Activated gamma-delta T cell (primary cell): Measurements from ENCODE around the gene RAPGEF5.

ENCODE experiments used
- DNase-seq: peaks from one replicate; lab custom pipeline; 2025; lab: John Stamatoyannopoulos, UW

RAPGEF5 gene

DNA sequence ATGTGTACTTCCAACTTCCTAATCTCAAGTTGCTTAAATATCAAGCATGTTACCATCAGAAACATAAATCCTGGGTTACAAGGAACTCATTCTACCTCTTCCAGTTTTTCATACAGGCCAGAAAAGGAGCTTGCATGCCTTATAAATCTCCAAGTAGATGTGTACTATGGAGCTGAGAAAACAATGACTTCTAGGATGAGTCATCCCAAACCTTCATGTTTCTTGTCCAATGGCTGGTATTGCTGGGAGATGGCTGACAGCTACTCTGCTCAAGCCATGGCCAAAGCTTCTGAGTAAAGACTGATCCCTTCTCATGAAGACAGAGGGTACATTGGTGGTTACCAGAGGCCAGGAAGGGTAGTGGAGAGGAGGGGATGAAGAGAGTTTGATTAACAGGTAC lies 8.6 kb downstream of the RAPGEF5 start:
- no peak for DNase-seq

DNA sequence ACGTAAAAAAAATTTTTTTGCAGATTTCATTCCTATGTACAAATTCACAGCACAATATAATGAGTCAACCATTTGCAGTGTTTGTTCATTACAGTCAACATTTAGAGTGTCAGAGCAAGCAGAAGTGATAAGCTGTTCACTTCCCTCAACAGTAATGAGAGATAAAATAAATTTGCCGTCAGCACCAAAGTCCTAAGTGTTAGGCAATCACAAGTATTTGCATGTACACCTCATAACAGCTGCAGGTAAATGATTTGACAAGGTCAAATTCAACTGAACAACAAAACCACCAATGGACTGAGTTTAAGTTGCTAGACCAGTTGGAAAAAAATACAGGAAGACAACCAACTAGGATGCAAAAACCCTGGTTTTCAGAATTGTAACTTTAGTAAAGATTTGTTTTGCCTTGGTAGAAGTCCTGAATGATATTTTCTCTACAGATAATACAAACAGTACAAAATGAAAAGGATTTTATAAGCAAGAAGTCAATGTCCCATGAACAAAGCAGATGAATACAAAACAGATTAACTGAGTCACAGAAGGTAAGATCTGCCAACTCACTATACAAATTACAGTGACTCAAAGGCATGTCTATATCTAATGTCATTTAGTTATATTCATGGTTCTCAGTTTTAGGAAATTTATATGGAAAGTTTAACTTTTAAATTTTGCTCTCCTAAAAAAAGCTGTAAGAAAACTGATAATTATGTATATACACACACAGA lies 10.4 kb downstream of the RAPGEF5 start:
- no peak for DNase-seq

DNA sequence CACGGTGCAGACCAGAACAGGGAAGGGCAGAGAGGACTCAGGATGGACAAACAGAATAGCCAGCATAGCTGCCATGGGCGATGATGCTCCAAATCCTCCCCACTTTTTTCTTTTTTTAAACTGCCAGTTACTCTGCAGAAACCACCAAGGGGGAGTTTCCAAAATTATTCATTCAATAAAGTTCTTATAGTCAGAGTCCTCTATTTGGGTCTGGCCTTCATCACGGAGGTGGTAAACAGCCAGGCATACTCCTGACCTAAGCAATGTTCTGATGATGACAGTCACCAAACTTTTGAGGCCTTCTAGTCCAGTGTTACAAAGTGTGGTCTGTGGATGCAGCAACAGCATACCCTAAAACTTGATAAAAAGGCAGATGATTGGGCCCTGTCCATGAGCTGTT lies 12.3 kb downstream of the RAPGEF5 start:
- no peak for DNase-seq

DNA sequence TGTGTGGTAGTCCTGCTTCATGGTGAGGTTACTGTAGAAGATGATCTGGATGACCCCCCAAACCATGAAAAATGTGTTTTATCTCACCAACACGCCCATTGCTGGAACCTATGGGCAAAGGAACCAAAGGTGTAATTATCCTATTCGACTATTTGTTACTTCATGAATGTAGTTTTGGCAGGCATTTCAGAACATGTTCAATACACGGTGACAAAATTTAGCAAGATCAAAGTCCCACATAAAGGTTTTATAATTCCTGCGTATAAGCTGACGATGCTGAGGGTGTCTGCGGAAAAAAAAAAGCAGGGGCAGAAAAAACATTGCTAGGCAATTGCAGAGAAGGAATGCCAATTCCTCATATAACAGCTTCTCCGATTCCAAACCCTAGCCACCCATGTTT lies 13.3 kb downstream of the RAPGEF5 start:
- DNase-seq: no peak

DNA sequence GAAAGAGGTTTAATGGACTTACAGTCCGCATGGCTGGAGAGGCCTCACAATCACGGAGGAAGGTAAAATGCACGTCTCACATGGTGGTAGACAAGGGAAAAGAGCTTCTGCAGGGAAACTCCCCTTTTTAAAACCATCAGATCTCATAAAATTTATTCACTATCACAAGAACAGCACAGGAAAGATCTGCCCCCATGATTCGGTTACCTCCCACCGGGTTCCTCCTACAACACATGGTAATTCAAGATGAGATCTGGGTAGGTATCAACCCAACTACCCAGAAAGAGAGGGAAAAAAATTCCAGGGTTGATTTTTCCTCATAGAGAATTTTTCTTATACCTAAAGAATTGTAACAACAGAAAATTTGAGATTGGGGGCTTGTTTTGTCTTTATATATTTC lies 13.9 kb downstream of the RAPGEF5 start:
- no peak for DNase-seq

DNA sequence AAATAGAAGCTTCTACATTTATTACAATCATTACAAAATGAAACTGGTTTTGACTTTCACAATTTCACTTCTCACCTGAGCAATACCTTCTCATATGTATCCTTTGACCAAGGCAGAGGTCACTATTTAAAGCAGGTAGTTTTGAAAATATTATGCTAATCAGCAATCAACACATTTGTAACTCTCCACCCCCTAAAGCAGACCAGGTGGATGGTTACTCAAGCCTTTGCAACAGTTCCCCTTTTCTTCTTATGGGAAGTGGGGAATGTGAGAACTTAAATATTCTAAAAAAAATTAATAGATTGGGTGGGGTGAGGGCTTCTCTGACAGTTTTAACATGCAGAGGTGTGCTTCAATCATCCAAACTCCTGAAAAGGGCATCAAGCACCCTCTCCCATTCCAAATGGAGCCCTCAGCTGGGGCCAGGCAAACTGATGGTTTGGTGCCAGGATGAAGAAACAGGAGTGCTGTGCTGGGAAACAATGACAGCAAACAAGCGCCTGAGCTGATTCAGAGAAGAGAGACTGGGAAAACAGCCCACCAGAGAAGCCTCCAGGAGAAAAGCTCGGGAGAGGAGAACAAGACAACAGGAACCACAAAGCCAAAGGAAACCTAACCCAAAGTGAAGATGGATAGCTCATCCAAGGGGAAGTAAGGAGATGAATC lies 17.1 kb downstream of the RAPGEF5 start:
- no peak for DNase-seq

DNA sequence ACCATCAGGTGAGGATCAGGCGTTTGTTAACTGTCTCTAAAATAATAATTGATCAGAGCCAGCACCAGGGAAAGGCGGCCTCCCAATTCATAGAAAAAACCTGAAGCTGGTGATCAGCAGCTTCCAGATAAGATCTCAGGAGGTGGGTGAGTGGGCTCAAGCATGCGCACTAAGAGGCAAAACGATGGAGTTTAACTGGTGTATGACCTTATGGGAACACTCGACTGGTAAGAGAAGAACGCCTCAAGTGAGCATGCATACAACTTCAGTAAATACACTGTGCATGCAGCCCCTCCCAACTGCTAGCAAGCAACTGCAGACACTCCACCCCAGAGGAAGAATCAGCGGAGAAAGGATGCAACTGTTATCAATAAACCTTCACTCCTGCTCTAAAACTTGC lies 18.1 kb downstream of the RAPGEF5 start:
- DNase-seq: no peak

DNA sequence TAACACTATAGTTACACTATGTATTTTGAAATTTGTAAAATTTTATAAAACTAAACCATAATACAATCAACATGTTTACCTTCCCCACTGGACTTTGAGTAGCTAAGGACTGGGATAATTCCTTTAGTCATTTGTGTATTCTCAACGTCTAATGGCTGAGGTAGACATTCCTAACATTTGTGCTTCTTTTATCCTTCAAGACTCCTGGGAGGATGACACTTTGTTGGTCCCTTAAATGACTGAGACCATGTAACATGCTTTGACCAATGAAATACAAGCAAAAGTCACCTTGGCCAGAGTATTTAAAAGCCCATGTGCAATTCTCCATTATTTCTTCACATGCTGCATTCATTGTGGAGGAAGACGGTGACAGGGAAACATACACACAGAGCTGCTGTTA lies 18.5 kb downstream of the RAPGEF5 start:
- DNase-seq: no peak

DNA sequence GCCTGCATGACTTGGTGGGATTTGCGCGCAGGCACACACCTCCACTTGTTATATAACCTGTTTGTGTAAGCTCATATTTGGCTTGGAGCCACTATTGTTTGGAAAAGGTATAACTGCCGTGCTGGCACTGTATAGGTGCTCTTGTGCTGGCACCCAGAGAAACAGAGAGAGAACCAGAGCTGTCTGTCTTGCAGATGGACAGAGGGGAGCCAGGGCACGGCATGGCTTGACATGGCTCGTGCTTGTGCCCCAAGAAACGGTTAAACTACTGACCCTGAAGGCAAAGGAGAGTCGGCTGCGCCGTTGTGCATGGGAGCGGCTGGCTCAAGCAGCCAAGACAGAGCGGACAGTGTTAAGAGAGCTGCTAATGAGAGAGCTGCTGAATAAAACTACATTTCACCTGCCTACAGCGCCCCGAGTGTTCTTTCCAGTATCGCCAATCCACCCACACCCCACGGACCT lies 23.2 kb downstream of the RAPGEF5 start:
- DNase-seq: no peak

DNA sequence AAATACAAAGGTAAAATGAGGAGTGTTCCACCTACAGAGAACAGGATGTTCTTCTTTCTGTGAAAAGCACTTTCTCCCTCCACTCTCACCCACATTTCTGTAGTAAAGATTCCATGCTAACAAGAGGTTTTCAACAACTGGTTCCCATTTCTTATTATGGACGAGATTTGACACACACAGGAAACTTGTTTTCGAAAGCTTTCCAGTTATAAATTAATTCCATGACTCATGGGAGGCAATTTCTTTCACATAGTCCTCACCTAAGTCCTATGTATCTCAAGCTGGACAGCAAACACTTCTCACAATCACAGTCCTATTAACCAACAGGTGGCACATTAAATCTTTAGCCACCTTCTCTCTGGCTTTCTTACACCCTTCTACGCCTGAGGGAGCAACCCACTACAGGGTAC lies 24.5 kb downstream of the RAPGEF5 start:
- no peak for DNase-seq

DNA sequence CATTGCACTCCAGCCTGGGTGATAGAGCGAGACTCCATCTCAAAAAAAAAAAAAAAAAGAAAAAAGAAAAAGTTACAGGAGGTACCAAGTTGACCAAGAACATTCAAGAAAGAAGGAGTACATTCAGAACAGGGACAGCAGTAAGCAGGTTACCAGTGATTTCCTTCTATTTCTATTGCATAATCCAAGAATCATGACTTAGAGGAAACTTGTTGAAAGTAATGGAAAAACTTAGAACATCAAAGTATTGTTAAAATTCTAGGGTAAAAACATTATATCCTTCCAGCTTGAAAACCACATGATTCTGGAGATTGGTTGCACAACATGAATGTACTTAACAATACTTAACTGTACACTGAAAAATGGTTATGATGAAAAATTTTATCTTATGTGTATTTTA lies 25.2 kb downstream of the RAPGEF5 start:
- no peak for DNase-seq

DNA sequence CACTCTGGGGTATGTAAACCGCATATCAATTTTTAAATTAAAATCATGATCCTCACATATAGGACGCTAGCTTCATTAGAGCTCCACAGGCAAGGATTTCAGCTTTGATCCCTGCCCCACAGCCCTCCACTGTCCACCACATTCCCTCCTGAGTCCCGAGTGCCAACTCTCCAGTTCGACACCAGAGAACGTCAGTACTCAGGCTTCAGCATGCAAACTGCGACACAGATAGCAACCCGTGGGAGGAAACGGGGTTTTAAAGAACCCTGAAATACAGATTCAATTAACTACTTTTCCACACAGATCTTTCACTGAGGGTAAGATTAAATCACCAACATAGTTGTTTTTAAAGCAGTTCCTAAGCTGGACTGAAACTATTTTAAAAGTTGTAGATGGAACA lies 26.1 kb downstream of the RAPGEF5 start:
- no peak for DNase-seq

DNA sequence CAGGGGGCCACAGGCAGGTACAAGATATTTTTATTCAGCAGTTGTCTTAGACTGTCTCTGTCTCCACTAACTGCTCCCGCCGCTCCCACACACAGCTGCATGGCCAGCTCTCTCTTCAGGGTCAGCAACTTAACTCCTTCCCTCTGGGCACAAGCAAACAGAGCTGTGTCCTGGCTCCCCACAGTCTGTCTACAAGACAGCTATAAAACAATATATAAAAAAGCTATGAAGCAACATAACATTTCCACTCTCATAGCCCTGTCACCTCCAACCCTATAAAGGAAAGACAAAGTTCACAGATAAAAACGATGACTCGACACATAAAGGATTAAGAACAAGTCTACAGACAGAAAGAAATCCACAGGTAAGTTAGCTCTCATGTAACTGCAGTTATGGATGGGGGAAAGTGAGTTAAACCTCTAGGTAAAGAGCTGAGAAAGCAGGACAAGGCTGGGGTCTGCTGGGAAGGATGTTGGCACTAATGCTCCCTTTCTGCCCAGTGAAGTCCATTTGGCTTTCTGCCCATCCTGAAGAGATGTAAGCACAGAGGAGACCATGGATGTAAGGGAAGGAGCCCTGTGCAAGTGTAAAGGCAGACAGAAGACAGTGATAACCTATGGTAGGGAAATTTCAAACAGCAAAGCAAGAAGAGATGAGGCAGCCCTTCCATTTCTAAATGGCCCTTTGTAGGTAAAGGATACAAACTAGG lies 27.0 kb downstream of the RAPGEF5 start:
- no peak for DNase-seq

DNA sequence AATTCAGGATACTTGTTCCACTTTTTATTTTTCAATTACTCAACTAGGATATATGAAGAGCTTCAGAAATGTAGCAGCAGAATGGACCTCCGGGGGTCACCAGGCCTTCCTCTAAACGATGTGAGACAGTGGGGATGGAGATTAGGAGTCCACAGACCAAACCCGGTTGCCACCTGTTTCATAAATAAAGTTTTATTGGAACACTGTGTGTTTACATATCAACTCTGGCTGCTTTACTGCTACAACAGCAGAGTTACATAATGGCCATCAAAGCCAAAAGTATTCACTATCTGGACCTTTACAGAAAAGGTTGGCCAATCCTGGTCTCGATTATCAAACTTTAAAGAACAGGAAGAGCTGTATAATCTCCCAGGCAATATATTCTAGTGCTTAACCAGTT lies 30.8 kb downstream of the RAPGEF5 start:
- no peak for DNase-seq

DNA sequence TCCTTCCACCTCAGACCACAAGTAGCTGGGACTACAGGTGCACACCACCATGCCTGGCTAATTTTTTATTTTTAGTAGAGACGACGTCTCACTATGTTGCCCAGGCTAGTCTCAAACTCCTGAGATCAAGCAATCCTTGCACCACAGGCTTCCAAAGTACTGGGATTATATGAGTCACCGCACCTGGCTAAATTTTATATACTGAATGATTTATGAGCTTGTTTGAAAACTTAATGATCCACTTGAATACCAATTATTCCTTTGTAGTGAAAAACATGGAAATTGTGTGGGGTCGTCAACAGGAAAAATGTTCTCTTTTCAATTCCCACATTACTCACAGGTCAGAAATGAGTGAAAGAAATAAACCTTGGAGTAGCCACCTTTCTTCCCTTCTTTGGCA lies 31.3 kb downstream of the RAPGEF5 start:
- no peak for DNase-seq

DNA sequence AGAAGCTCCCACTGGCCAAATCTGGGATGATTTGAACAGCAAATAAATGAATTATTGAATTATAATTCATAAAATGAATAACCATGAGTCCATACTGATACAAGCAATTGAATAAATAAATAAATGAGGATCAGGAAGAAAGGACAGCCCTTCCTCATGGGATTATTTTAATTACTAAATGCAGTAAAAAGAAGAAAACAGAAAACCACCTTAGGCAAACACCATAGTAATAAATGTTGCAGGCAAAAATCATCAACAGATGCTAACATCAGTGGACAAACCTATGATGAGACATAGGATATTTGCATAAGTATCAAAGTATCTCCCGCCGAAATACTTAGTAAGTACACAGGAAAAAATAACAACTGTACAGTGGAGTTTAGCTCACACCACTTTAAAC lies 33.2 kb downstream of the RAPGEF5 start:
- DNase-seq: no peak

DNA sequence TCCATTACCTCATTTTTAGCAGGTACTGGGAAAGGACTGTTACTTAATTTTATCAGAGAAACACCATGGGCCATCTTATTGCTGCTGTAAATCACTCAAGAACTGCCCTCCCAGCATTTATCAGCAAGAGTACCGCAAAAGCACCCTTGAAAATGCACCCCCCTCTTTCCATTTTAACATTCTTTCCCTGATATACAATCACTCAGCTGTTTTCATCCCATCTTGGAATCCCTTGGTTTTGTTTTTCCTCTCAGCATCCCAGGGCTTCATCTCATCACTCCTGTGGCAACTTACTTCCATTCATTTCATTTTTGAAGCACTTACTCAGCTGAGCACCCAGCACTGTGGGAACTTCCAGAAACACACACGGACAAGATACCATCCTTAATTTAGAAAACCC lies 36.5 kb downstream of the RAPGEF5 start:
- DNase-seq: no peak

DNA sequence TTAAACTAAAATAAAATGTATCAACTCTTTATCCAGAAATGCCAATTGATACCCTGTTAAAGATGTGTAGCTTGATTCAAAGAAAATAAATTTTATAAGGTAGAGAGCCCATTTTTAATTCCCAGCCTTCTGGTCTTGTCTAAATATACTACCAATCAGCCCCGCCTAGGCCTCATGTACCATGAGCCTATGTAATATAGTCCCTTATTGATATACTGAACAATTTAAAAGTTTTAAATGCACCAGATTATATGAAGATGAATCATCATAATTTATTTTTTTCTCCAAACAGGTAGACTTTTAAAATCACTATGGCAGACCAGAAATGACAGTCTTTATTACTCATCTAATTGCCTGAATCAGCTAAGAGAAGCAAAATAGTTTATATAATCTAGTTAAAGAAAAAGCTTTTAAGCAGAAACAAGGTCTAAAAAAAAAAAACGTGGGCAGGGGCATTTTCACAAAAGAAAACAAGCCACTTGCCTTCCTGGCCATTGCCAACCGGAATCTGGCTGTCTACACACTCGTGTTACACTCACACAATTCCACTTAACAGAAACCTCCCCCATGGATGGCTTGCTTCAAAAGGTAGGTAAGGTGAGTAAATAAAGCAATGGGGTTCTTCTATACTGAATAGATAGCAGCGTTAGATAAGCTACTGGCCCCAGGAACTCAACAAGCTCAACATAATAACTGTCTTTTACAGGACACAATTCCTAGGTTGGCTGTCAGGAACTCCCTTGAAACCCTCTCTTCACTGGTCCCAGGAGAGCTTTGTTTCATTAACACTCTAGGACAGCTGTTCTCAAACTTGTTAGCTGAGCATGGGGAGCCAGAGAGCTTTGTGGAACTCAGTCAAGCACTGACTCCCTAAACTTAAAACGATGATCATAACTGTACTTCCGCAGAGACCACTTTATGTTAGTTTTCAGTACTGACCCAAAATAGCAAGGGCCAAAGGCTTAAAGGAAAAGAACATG lies 37.2 kb downstream of the RAPGEF5 start:
- DNase-seq: no peak

DNA sequence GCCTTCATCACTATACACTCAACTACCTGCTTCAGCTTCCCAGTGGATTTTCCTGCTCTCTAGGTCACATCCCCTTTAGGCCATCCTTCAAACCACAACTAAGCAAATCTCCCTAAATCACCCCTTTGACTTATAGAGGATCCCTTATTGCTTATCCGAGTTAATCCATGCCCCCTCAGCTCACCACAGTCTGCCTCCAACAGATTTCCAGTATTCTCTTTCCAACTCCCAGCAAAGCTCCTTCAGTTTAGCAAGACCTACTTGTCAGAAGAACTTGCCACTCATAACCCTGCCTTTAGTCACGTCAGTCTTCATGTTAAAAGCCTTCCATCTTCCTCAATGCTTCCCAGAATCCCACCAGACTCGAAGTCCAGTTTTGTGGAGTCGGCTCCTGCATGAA lies 38.6 kb downstream of the RAPGEF5 start:
- DNase-seq: no peak

DNA sequence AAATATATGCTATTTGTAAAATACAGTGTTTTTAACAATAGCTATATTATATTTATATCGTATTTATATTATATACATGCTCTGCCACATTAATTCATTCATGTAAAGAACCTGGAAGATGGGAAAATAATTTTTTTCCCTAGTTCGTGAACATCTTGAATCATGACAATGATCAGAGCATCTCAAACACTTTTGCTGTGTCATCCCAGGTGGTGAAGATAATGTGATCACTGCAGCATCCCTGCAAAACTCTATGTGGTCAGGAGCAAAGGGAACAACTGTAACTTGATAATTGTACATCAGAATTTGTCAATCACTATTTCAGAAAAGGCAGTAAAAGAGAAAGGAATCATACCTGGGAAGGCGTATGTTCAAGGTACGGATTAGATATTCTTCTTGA lies 39.3 kb downstream of the RAPGEF5 start:
- DNase-seq: no peak

DNA sequence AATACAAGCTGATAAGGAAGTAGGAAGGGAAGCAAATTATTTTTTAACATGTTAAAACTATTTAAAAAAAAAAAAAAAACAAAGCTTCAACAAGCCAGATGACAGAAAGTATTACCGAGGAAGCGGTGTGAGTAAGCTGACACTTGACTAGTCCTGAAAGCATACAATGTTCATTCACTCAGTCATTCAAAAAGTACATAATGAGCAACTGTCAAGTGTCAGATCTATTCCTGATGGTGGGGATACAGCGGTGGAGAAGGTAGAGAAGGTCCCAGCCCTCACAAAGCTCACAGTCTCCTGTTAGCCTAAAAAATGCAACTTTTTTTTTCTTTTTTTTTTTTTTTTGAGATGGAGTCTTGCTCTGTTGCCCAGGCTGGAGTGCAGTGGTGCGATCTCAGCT lies 40.0 kb downstream of the RAPGEF5 start:
- no peak for DNase-seq

DNA sequence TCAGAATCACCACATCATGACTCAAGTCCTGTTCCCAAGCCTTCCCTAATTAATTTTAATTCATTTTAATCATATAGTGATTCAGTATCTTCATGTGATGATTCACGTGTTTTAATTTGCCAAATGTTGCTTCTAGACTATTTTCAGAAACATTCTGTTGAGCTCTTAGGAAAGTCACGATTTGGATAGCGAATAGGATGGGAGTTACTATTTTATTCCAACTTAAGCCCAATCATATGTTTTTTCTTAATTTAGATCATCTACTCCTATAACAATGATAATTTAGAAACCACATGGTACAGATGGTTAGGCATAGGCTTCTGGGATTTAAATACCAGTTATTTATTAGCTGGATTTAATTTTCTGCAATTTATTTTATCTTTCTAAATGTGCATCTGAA lies 49.1 kb downstream of the RAPGEF5 start:
- no peak for DNase-seq
